Esophagus (tissue), 2 donors: ENCODE measurements around the gene ZNF514. TPM values are rescaled to one million over a fixed set of nuclear protein-coding genes. Genes with fewer than 3 reads are reported as not detected.
"Not testable (repeated sequence)": the region's sequence is repeated elsewhere in the genome, so short reads cannot be mapped to it uniquely, and the experiment has no call there.

Source experiments
- H3K27ac ChIP-seq, 2 donors: one replicate each; pipeline ENCODE4 v1.5.1; 2013; ENCODE audit warnings: low read depth in 2 of 2, mild to moderate bottlenecking in 2 of 2, inconsistent platforms in 1 of 2, low read length in 1 of 2, moderate library complexity in 1 of 2
- H3K27me3 ChIP-seq, 2 donors: one replicate each; pipeline ENCODE4 v1.6.1; 2013; ENCODE audit warnings: low read length in 2 of 2, control low read depth in 1 of 2, mild to moderate bottlenecking in 1 of 2; ENCODE audit not compliant: insufficient read depth in 2 of 2, control insufficient read depth in 1 of 2
- H3K36me3 ChIP-seq, 2 donors: one replicate each; pipeline ENCODE4 v1.6.1; 2013; ENCODE audit warnings: low read length in 1 of 2; ENCODE audit not compliant: control insufficient read depth in 2 of 2, insufficient read depth in 2 of 2
- H3K4me1 ChIP-seq, 2 donors: one replicate each; pipeline ENCODE4 v1.6.1; 2013; ENCODE audit warnings: low read length in 1 of 2; ENCODE audit not compliant: control insufficient read depth in 2 of 2, insufficient read depth in 2 of 2
- H3K4me3 ChIP-seq, 2 donors: one replicate each; pipeline ENCODE4 v1.5.1; 2013; ENCODE audit warnings: low read length in 2 of 2, mild to moderate bottlenecking in 2 of 2, low read depth in 1 of 2, moderate library complexity in 1 of 2
- H3K9me3 ChIP-seq, 2 donors: one replicate each; pipeline ENCODE4 v1.6.1; 2013; ENCODE audit warnings: mild to moderate bottlenecking in 2 of 2, low read depth in 1 of 2, low read length in 1 of 2, moderate library complexity in 1 of 2; ENCODE audit not compliant: control insufficient read depth in 2 of 2, insufficient read depth in 1 of 2
- WGBS, 2 donors: extraction: QIAGEN DNeasy Blood & Tissue Kit; methylation state at CpG; one replicate each; pipeline ENCODE4 v1.1.7; 2013; 5-methylcytosine and 5-hydroxymethylcytosine counted together
- polyA plus RNA-seq, 2 donors: library from polyadenylated mRNA; stranded (reverse); fragments of 200-250 nt; gene quantifications; one replicate each; pipeline ENCODE4 v1.2.3, GENCODE V29; 2013
- donor health status: healthy with polysubstance abuse.
- donor health status: Bipolar disorder and iron deficiency.

ZNF514 gene
- polyA plus RNA-seq, 2 donors, result 4.4 to 11.6 TPM

DNA sequence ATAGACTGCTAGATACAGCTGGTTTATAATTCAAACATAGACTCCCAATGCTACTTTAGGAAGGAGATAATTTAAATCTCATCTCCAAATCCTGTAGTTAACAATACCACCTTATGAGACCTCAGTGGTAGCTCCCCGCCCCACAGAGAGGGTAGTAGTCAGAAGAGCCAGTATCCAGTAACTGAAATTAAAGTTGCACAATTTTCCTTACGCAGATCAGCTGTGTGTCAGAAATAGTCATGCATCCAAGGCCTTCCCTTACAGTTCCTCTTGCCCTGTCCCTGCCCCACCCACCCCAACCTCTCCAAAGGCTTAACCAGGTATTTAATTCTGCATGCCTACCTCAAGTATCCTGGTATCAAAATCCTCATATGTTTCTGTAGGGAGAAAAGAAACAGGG, 53.6 kb downstream of the ZNF514 start:
- 84 to 90% methylated on average over 2 of the region's 2 CpGs for WGBS, 2 donors
- peaks cover 15% of the 10 kb centered on the region in 2 donors for H3K36me3 ChIP-seq
- no peaks in the 10 kb centered on the region for H3K4me1 ChIP-seq
- H3K9me3 ChIP-seq, result no peaks in the 10 kb centered on the region
- peak overlapping the region in 1 of 2 donors; percentile 64 for H3K27ac ChIP-seq
- H3K4me3 ChIP-seq, result no peak overlapping the region
- no peaks in the 10 kb centered on the region for H3K27me3 ChIP-seq

DNA sequence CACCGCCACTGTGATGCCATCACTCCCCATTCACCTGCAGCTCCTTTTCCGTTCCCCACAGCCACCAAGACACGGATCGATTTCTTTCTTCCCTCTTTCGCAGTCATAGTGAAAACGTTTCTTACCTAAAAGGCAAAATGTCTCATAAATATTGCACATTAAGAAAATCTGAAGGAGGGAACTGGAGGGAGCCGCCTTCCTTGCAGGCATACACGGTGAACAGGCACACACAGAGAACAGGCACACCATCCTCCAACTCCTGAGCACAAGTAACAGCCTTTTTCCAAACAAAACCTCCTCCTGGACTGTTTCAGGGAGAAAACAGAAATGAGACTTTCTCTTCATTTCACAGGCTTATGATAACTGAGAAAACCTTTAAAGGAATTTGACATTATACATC, 55.0 kb downstream of the ZNF514 start:
- peaks cover 10 to 18% of the 10 kb centered on the region in 2 donors for H3K36me3 ChIP-seq
- H3K4me3 ChIP-seq, result no peak overlapping the region
- H3K9me3 ChIP-seq, result no peaks in the 10 kb centered on the region
- H3K27ac ChIP-seq, result no peak overlapping the region
- 95% methylated on average over 8 of the region's 8 CpGs for WGBS, 2 donors
- no peaks in the 10 kb centered on the region for H3K4me1 ChIP-seq
- no peaks in the 10 kb centered on the region for H3K27me3 ChIP-seq

DNA sequence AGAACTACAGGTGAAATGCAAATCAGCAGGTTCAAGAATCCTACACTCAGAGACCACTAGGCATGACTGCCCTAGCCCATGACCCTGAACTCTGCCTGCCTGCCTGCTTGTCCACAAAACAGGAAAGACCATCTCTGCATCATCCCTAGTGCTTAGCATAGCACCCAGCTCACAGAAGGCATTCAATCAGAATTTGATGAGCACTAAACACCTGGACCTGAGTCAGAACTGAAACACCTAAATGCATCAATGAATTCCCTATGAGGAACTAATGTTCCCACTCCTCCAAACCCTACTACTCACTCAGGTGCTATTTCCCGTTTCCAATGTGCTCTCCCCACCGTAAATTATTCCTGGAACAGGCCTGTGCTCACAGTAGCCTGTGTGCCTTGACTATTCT, 59.7 kb downstream of the ZNF514 start:
- no peak overlapping the region for H3K4me3 ChIP-seq
- no peaks in the 10 kb centered on the region for H3K27me3 ChIP-seq
- H3K9me3 ChIP-seq, result no peaks in the 10 kb centered on the region
- H3K4me1 ChIP-seq, result no peaks in the 10 kb centered on the region
- no peak overlapping the region for H3K27ac ChIP-seq
- H3K36me3 ChIP-seq, result peaks cover 3 to 10% of the 10 kb centered on the region in 2 donors
- WGBS, 2 donors, result 90 to 92% methylated on average over 2 of the region's 2 CpGs

- WGBS, 2 donors, result 98% methylated on average over 5 of the region's 5 CpGs
- not testable (repeated sequence) for H3K4me1 ChIP-seq, H3K27me3 ChIP-seq, H3K9me3 ChIP-seq, H3K36me3 ChIP-seq, H3K27ac ChIP-seq, H3K4me3 ChIP-seq
Observed at GRCh38 chr2:95098273-95098672, 61.4 kb downstream of the ZNF514 start.

Other genes starting within 250 kb of the ZNF514 start
- 1,000 to 10,000 TPM; 1,481 to 3,581 TPM for gene MAL, start 134.1 kb downstream of the ZNF514 start, polyA plus RNA-seq
- 10 to 100 TPM; 46.5 to 52.9 TPM for gene MRPS5, start 38.0 kb downstream of the ZNF514 start, polyA plus RNA-seq
- gene ZNF2, start 6.0 kb upstream of the ZNF514 start, polyA plus RNA-seq, result 1 to 10 TPM in 1 of 2 donors, under 1 TPM in 1; 0.90 to 1.2 TPM
- gene ZNF892, start 47.7 kb upstream of the ZNF514 start, polyA plus RNA-seq, result under 1 TPM; 0.20 to 0.35 TPM
- 10 to 100 TPM; 56.0 to 82.4 TPM for gene PROM2, start 114.6 kb upstream of the ZNF514 start, polyA plus RNA-seq
- 1 to 10 TPM; 2.0 to 2.2 TPM for gene KCNIP3, start 137.5 kb upstream of the ZNF514 start, polyA plus RNA-seq
- gene FAHD2A, start 242.9 kb upstream of the ZNF514 start, polyA plus RNA-seq, result 10 to 100 TPM in 1 of 2 donors, 1 to 10 TPM in 1; 9.3 to 11.9 TPM